Body of pancreas (tissue), 4 donors: ENCODE measurements around the gene ARFGEF2.

Experiments used
- CTCF ChIP-seq, 7 experiments: fragments of 450-650 bp in 4 of 7; fragments of 200-600 bp in 3 of 7; sonication (generic) in 3 of 7; IDR thresholded peaks; one replicate each; pipeline ENCODE4 v1.5.1; 2016 to 2019; ENCODE audit warnings: antibody characterized with exemption in 7 of 7
- POLR2A ChIP-seq, 3 donors: fragments of 450-650 bp; IDR thresholded peaks; one replicate each; pipeline ENCODE4 v1.6.1; 2016; ENCODE audit warnings: antibody characterized with exemption in 3 of 3, mild to moderate bottlenecking in 2 of 3

DNA sequence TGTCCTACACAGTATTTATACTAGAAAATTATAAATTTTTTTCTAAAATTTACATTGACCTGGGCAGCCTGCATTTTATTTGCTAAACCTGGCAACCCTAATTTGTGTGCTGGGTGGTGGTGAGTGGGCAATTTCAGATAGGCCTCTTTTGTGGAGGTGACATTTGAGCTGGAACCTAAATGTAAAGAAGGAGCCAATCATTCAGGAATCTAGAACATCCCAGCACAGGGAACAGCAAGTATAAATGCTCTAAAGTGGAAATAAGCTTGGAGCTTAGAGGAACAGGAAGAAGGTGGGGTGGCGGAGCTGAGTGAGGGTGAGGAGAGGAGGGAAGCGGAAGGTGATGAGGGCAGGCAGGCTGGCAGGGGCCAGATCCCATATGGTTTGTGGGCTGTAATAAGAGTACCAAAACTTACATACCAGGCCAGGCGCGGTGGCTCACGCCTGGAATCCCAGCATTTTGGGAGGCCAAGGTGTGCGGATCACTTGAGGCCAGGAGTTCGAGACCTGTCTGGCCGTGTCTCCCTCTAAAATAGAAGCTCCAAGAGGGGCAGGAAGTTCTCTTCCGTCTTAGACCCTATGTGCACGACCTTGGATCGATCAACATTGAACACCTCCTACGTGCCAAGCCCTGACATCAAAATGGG is 124.1 kb downstream of the ARFGEF2 start:
- TF ChIP-seq CTCF (IDR thresholded peaks at IDR 0.05): no peak
- TF ChIP-seq POLR2A (IDR thresholded peaks at IDR 0.05): no peak
